Cardiac muscle cell (in vitro differentiated cells and primary cell): ENCODE measurements around the gene XIRP2. TPM values are rescaled to one million over a fixed set of nuclear protein-coding genes. Genes with fewer than 3 reads are reported as not detected.

Experiments
- DNase-seq, 2 donors: peaks; one replicate each; pipeline versions ENCODE4 v3.0.0 to v3.0.0-alpha.2; 2010 to 2017; ENCODE audit warnings: low read depth in 1 of 2, low spot score in 1 of 2
- H3K27ac ChIP-seq: fragments of 200-600 bp; sonication (generic); 2 replicates; pipeline ENCODE4 v1.5.1; 2016
- H3K27me3 ChIP-seq: fragments of 200-600 bp; sonication (generic); 2 replicates; pipeline ENCODE4 v1.6.0; 2016; ENCODE audit warnings: control low read depth
- H3K36me3 ChIP-seq: fragments of 200-600 bp; sonication (generic); 2 replicates; pipeline ENCODE4 v1.5.1; 2016; ENCODE audit warnings: control low read depth
- H3K4me1 ChIP-seq: fragments of 200-600 bp; sonication (generic); 2 replicates; pipeline ENCODE4 v1.8.1; 2017; ENCODE audit warnings: low read depth, mild to moderate bottlenecking, mixed run types
- H3K4me3 ChIP-seq: fragments of 200-600 bp; sonication (generic); 2 replicates; pipeline ENCODE4 v1.5.1; 2016; ENCODE audit warnings: mild to moderate bottlenecking
- H3K9me3 ChIP-seq: fragments of 200-600 bp; sonication (generic); 2 replicates; pipeline ENCODE4 v1.5.1; 2017; ENCODE audit warnings: low read depth, mild to moderate bottlenecking, control low read depth
- CTCF ChIP-seq: IDR thresholded peaks from 2 replicates; pipeline ENCODE4 v1.5.1; 2012; ENCODE audit warnings: low read depth, mild to moderate bottlenecking, low read length
- polyA plus RNA-seq: library from polyadenylated mRNA; unstranded; fragments of >200 nt; fragmentation: Nextera tagmentation; extraction: Ambion mirVana; gene quantifications from 2 replicates; pipeline ENCODE4 v1.2.1, GENCODE V29; 2016
- total RNA-seq: library from RNA; depleted of rRNA; stranded (reverse); fragments of >200 nt; gene quantifications from 2 replicates; pipeline ENCODE4 v1.2.3, GENCODE V29; 2016

The XIRP2 gene
- total and polyA plus RNA-seq, 2 experiments from 2014 or later: 0.51 to 0.59 TPM

GRCh38 chr2:166917415-166917814, 29.1 kb downstream of the XIRP2 start:
- H3K4me3 ChIP-seq: no peak overlapping the region
- no peak for DNase-seq
- H3K27ac ChIP-seq: no peak overlapping the region
- no peaks in the 10 kb centered on the region for H3K9me3 ChIP-seq
- peaks cover 8% of the 10 kb centered on the region for H3K4me1 ChIP-seq
- H3K27me3 ChIP-seq: no peaks in the 10 kb centered on the region
- H3K36me3 ChIP-seq: no peaks in the 10 kb centered on the region
- no peak for TF ChIP-seq CTCF

- DNase-seq: no peak
- TF ChIP-seq CTCF: no peak
- no peaks in the 10 kb centered on the region for H3K9me3 ChIP-seq
- no peak overlapping the region for H3K27ac ChIP-seq
- H3K36me3 ChIP-seq: no peaks in the 10 kb centered on the region
- H3K4me1 ChIP-seq: peaks cover 8% of the 10 kb centered on the region
- H3K27me3 ChIP-seq: no peaks in the 10 kb centered on the region
- H3K4me3 ChIP-seq: no peak overlapping the region
Measured at GRCh38 chr2:166921261-166921896, 33.1 kb downstream of the XIRP2 start.

GRCh38 chr2:166924967-166925366, 36.7 kb downstream of the XIRP2 start:
- Histone ChIP-seq H3K4me3 (no peak overlapping the region), H3K4me1 (no peaks in the 10 kb centered on the region), H3K9me3 (peaks cover 3% of the 10 kb centered on the region), H3K27ac (no peak overlapping the region), H3K27me3 (no peaks in the 10 kb centered on the region), H3K36me3 (no peaks in the 10 kb centered on the region)
- no peak for TF ChIP-seq CTCF
- no peak for DNase-seq

GRCh38 chr2:166926657-166927056, 38.4 kb downstream of the XIRP2 start:
- Histone ChIP-seq H3K36me3 (no peaks in the 10 kb centered on the region), H3K4me3 (no peak overlapping the region), H3K4me1 (no peaks in the 10 kb centered on the region), H3K9me3 (peaks cover 3% of the 10 kb centered on the region), H3K27me3 (no peaks in the 10 kb centered on the region), H3K27ac (no peak overlapping the region)
- TF ChIP-seq CTCF: no peak
- DNase-seq: no peak

- H3K36me3 ChIP-seq: no peaks in the 10 kb centered on the region
- H3K4me1 ChIP-seq: no peaks in the 10 kb centered on the region
- no peak overlapping the region for H3K4me3 ChIP-seq
- peaks cover 3% of the 10 kb centered on the region for H3K9me3 ChIP-seq
- no peak for DNase-seq
- no peak for TF ChIP-seq CTCF
- no peaks in the 10 kb centered on the region for H3K27me3 ChIP-seq
- H3K27ac ChIP-seq: no peak overlapping the region
Measured at GRCh38 chr2:166932032-166932431, 43.8 kb downstream of the XIRP2 start.

GRCh38 chr2:166934817-166935216, 46.5 kb downstream of the XIRP2 start:
- Histone ChIP-seq H3K27ac (no peak overlapping the region), H3K36me3 (no peaks in the 10 kb centered on the region), H3K4me3 (no peak overlapping the region), H3K9me3 (no peaks in the 10 kb centered on the region), H3K4me1 (no peaks in the 10 kb centered on the region), H3K27me3 (no peaks in the 10 kb centered on the region)
- no peak for DNase-seq
- TF ChIP-seq CTCF: no peak
